Ramos (cell line): ENCODE results near the gene GPR152.
"Not testable (repeated sequence)": the region's sequence is repeated elsewhere in the genome, so short reads cannot be mapped to it uniquely, and the experiment has no call there.

ENCODE experiments used
- in situ Hi-C: fragments of 300-500 bp; cut with MboI; formaldehyde crosslinking; loops from one replicate; pipeline ENCODE4 v1.14.3; 2022; ENCODE audit warnings: low sequenced_read_pairs; ENCODE audit not compliant: unreplicated experiment

GPR152 gene

DNA sequence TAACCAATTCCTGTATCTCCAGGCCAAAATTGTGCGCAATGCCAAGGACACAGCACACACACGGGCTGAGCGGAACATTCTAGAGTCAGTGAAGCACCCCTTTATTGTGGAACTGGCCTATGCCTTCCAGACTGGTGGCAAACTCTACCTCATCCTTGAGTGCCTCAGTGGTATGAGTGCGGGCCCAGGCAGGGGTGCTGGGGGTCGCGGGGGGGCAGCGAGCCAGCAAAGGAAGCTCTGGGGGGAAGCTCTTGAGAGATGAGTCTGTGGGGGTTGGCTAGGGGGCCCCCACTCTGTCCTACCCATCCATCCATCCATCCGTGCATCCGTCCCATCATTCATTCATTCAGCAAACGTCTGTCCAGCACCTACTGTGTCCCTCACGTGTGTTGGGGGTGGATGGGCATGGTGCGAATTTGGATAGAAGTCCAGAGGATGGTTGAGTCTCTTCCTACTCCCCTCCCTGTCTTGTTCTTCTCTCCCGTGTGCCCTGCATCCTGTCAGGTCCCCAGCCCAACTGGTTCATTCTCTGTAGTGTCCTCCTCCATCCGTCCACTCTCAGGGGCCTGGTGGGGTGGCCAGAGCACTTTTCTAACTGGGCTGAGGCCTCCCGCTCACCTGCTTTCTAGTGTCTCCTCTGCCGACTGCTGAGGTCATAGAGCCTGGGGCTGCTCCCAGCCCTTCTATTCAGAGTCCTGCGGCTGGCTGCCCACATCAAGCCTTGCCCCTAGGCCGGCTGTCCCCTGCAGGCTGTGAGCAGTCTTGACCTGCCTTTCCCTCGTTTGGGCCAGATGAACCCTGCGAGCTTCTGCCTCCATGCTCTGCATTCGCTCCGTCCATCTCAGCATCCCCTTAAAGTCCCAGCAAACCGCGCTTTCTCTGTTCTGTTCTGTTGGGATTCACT lies 20.9 kb downstream of the GPR152 start:
- in situ Hi-C loops: no loop called here

DNA sequence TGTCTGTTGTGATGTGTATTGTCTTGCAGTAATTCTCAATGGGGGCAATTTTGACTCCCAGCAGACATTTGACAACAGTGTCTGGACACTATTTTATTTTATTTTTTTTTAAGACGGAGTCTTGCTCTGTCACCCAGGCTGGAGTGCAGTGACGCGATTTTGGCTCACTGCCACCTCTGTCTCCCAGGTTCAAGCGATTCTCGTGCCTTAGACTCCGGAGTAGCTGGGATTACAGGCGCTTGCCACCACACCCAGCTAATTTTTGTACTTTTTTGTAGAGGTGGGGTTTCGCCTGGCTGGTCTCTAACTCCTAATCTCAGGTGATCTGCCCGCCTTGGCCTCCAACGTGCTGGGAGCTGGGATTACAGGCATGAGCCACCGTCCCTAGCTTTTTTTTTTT lies 22.8 kb downstream of the GPR152 start:
- in situ Hi-C loops: no loop called here

DNA sequence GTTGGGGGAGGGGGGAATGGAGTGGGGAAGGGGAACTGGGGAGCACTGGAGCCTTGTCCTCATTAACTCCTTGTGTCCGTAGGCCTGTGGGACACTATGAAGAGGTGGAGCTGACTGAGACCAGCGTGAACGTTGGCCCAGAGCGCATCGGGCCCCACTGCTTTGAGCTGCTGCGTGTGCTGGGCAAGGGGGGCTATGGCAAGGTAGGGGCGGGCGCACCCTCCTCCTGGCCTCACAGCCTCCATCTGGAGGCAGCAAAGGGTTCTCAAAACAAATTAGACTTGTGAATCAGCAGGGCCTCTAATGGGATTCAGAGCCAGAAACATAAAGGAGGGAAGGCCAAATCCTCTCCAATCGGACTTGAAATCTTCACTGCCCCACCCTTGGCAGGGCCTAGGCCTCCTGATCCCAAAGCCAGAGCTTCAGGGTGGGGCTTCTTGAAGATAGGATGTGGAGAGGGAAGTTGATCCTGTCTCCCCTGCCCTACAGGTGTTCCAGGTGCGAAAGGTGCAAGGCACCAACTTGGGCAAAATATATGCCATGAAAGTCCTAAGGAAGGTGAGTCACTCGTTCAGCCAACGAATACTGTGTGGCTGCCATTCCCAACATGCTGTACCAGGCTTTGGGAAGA lies 23.4 kb downstream of the GPR152 start:
- in situ Hi-C loops: no loop called here

DNA sequence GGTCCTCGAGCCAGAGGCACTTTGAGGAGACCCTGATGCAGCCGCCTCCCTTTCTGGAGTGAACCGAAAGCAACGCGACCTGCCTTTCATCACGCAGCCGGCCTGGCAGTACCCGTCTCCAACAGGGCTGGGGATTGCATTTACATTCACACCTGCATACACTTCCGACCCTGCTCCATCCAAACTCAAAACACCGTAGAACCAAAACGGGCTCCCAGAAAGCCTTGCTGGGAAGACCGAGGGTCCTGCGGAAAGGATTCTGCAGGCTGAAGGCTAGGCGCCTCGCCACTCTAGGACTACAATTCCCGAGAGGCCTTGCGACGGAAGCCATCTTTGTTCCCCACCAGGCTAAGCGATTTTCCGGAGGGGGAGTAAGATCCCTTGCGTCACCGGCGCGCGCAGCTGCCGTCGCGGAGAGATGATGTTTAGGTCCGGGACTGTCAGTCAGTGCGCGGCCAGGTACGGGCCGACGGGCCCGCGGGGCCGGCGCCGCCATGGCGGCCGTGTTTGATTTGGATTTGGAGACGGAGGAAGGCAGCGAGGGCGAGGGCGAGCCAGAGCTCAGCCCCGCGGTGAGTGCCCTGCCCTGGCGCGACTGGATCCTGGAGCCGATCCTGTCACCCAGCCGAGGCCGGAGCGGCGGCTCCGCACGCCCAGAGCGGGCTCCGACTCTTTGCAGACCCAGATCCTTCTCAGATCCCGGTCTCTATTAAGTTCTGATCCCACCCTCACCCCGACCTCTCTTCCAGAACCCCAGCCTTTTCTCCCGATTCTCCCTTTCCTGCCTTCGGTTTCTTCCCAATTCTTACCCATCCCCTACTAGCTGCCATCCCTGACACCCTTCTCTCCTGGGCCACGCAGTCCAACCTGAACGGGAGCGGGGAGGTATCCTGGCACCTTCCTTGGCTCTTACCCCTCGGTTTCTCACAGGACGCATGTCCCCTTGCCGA lies 24.2 kb downstream of the GPR152 start, which contains the start of gene RPS6KB2:
RPS6KB2 (plus strand) TSS at position 443 of the 950 bp plus-strand sequence; CDS start at position 495, 52 bp downstream.
- in situ Hi-C loops: no loop called here

DNA sequence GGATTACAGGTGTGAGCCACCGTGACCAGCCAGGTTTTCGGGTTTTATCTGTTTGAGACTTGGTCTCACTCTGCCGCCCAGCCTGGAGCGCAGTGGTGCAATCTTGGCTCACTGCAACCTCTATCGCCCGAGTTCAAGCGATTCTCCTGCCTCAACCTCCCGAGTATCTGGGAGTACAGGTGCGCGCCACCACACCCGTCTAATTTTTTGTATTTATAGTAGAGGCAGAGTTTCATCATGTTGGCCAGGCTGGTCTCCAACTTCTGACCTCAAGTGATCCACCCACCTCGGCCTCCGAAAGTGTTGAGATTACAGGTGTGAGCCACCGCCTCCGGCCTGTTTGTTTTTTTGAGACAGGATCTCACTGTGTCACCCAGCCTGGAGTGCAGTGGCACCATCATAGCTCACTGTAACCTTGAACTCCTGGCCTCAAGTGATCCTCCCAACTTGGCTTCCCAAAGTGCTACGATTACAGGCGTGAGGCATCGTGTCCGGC lies 25.1 kb downstream of the GPR152 start:
- in situ Hi-C loops: not testable (repeated sequence)

DNA sequence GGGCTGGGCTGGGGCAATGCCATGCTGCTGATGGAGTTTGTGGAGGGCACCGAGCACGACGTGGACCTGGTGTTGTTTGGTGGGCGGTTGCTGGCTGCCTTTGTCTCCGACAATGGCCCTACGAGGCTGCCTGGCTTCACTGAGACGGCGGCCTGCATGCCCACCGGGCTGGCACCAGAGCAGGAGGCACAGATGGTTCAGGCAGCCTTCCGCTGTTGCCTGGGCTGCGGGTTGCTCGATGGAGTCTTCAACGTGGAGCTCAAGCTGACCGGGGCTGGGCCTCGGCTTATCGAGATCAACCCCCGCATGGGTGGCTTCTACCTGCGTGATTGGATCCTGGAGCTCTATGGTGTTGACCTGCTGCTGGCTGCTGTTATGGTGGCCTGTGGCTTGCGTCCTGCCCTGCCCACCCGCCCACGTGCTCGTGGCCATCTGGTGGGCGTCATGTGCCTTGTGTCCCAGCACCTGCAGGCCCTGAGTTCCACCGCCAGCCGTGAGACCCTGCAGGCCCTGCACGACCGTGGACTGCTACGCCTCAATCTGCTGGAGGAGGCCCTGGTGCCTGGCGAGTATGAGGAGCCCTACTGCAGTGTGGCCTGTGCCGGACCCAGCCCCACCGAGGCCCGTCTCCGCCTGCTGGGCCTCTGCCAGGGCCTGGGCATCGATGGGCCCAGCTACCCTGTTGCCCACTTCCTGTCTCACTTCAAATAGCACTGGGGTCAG lies 28.5 kb downstream of the GPR152 start:
- in situ Hi-C loops: no loop called here

DNA sequence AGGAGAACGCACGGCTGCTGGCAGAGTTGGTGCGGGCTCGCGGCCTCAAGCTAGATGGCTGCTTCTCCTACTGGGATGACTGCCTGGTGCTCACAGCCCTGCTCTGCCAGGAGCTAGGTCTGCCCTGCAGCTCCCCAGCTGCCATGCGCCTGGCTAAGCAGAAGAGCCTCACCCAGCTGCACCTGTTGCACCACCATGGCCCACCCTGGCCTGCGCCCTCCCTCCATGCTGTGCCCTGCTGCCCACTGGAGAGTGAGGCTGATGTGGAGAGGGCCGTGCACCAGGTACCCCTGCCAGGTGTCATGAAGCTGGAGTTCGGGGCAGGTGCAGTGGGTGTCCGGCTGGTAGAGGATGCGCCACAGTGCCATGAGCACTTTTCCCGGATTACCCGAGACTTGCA lies 29.1 kb downstream of the GPR152 start:
- in situ Hi-C loops: no loop called here

DNA sequence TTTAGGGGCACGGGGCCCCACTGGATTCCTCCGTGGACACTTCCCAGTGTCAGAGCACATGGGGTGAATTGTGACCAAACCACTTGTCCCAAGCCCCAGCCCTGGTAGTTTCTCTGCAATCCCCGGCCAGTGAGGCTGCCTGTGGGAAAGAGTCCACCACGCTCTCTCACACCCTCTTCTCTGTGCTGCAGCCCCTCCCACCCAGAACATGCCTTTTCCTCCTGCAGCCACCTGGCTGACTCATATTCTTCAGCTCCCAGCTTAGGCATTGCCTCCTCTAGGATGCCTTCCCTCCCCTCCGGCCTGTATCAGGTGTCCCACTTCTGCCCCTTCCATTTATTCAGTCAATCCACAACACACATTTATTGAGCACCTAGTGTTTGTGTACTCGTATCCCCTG lies 29.6 kb downstream of the GPR152 start:
- in situ Hi-C loops: no loop called here

DNA sequence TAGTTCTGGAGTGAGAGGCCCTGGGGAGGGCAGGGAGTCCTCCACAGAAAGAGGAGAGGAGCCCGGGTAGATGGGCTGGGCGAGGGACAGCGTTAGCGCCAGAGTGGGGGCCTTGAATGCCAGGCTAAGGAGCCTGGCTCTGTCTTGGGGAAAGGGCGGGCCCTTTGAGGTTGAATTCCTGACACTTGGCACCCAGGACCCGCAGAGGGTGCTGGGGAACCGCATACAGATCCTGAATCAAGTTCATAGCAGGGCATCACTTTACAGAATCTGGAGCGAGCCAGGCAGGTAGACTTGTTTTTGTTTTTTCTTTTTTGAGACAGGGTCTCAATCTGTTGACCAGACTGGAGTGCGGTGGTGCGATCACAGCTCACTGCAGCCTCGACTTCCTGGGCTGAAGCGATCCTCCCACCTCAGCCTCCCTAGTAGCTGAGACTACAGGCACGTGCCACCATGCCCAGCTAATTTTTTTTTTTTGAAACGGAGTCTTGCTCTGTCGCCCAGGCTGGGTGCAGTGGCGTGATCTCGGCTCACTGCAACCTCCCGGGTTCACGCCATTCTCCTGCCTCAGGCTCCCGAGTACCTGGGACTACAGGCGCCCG lies 31.0 kb downstream of the GPR152 start:
- in situ Hi-C loops: no loop called here

DNA sequence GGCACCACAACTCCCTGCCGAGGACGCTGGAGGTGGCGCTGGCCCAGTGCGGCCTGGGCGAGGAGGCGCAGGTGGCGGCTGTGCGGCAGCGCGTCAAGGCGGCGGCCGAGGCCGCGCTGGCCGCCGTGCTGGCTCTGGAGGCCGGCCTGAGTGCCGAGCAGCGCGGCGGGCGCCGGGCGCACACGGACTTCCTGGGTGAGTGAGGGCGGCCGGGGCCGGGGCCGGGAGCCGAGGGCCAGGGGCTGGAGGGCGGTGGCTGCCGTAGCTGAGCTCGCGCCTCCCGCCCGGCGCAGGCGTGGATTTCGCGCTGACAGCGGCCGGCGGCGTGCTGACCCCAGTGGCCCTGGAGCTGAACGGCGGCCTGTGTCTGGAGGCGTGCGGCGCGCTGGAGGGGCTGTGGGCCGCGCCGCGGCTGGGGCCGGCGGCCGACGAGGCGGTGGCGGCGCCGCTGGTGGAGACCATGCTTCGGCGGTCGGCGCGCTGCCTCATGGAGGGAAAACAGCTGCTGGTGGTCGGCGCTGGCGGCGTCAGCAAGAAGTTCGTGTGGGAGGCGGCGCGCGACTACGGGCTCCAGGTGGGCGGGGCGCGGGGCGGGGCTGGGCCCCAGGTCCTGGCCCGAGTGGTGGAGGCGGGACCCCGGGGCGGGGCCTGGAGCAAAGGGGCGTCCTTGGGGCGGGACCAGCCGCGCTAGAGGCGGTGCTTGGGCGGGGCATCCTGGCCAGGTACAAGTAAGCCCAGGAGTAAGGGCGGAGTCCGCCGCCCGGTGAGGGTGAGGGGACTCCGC lies 31.7 kb downstream of the GPR152 start:
- in situ Hi-C loops: no loop called here

DNA sequence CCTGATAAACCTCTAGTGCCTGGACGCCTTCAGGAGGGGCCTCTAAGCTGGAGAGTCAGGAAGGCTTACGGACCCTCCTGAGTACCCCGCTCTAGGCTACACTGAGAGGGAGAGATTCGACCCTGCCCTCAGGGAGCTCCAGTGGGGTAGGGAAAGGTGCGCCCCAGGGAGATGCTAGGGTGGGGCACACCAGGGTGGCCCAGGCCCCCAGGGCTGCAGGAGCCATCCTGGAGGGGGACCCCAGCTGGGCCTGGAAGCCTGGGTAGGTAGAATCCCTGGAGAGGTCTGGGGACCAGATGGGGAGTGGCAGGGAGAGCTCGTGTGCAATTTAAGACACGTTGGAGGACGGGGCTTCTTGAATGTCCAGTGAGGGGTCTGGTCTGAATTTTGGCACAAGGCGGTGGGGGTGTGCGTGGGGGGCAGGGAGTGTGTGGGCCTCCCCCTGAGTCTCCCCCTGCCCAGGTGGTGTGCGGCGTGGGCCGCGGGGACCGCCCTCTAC lies 32.3 kb downstream of the GPR152 start:
- in situ Hi-C loops: no loop called here

DNA sequence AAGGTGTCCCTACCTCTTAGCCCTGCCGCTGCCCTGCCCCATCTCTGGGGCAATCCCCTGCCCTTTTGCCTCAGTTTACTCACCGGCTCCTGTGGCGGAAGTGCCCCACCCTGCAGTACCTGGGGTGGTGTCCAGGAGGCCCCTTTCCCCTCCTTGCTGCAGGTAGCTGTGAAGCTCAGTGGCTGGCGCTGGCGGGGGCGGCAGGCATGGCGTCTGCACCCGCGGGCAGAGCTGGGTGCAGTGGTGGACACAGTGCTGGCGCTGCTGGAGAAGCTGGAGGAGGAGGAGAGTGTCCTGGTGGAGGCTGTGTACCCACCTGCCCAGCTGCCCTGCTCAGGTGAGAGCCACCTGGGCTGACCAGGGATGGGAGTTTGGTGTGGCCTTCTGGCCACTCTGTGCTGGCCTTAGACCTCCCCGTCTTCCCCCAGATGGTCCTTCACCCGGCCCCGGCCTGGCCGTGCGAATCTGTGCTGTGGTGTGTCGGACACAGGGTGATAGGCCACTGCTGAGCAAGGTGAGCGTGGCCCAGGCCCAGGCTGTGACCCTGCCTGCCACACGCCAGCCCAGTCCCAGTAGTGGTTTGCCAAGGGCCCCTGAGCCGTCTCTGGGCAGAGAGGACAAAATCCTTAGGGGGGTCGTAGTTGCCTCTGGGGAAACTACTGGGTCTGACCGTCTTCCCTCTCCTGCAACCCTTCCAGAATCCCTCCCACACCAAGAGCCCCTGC lies 33.0 kb downstream of the GPR152 start:
- in situ Hi-C loops: no loop called here

DNA sequence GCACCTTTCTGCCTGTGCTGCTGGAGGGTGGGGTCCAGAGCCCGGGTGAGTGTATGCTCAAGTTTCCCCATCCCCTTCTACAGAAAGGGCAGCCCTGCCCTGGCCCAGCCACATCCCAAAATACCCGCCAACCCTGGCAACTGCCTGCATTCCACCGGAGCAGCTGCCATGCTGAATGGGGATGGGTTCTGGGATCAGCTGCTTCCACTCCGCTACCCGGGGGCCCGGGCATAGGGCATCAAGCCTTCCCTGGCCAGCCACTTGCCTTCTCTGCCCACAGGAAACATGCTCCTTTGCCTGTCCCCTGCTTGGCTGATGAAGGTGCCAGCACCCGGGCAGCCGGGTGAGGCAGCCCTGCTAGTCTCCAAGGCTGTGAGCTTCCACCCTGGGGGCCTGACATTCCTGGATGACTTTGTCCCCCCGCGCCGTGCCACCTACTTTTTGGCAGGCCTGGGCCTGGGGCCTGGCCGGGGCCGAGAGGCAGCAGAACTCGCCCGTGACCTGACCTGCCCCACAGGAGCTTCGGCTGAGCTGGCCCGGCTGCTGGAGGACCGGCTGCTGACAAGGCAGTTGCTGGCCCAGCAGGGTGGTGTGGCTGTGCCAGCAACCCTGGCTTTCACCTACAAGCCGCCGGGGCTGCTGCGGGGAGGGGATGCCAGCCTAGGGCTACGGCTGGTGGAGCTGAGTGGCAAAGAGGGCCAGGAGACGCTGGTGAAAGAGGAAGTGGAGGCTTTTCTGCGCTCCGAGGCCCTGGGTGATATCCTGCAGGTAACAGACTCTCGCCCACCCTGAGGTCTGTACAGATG lies 33.9 kb downstream of the GPR152 start:
- in situ Hi-C loops: no loop called here

DNA sequence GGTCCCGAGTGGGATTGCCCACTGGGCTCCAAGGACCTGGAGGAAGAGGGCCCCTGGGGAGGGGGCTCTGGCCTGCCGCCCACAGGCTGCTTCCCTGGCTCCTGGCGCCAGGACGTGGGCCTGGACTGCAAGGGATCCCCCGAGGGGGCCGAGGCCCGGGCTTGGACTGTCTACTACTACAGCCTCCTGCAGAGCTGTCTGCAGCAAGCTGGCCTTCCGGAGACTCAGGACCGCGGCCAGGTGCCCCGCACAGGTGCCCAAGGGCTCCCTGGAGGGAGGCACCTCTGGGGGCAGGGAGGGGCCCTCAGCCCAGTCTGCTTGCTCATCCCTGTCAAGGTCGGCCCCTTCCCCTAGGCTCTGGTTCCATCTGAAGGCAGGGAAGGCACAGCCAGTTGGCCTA lies 35.1 kb downstream of the GPR152 start:
- in situ Hi-C loops: no loop called here

DNA sequence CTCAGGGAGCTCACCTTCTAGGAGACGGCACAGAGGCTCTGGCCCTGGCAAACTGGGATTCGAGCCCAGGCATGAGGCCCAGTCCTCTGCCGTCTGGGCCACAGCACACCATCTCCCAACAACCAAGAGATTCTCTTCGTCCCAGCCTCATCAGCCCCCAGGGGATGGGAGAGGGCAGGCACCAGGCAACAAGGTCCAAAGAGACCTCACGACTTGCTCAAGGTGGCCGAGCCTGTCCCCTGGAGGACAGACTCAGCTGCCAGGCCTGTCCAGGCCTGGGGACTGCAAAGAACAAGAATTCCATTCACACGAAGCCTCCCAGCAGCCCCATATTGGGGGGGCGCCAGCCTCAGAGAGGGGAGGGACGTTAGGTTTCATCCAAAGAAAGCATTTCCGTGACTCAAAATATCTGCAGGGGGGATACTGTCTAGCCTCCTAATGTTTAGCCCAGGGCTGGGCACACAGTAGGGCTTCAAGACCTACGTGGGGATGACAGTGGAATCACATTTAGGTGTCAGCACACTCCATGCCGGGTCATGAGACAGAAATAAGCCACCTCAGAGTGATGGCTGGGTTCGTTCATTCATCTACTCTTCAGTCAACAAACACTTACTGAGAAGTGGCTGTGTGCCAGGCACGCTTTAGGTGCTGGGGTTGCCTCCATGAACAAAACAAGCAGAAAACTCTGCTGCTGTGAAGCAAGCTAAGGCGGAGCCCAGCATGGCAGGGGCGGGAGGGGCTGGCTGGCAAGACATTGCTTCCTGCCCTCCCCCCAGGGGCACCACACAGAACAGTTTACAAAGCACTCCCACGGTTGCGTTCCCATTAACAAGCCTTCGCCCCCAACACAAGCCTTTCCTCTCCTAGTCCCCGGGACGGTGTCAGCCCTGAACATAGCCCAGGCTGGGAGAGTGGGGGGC lies 35.9 kb downstream of the GPR152 start:
- in situ Hi-C loops: no loop called here
